Activated CD8-positive, alpha-beta T cell treated with anti-CD3 and anti-CD28 coated beads, Interleukin-2, amount 10 ng/mL, durations not matched to agents 7 days and 5 days (primary cell): Measurements from ENCODE around the gene BBOX1. TPM values are rescaled to one million over a fixed set of nuclear protein-coding genes. Genes with fewer than 3 reads are reported as not detected.

ENCODE experiments used
- ATAC-seq: fragments of 150-1000 bp; cut with Tn5 transposase; one replicate; pipeline ENCODE4 v1.10.0; 2021; ENCODE audit warnings: moderate library complexity
- CTCF ChIA-PET: fragments of 350-600 bp; sonication (Branson Sonifier 250); formaldehyde crosslinking; loops from one replicate; lab custom pipeline; 2021; ENCODE audit warnings: antibody characterized with exemption; lab: Charles Lee
- POLR2A ChIA-PET: fragments of 350-600 bp; sonication (Branson Sonifier 250); formaldehyde crosslinking; loops from one replicate; lab custom pipeline; 2021; ENCODE audit warnings: antibody characterized with exemption; lab: Charles Lee
- DNase-seq: peaks from one replicate; pipeline ENCODE4 v3.0.0-alpha.2; 2020
- H3K27ac Mint-ChIP-seq: one replicate; pipeline ENCODE4 v1.8.0; 2021; ENCODE audit warnings: mild to moderate bottlenecking, mixed read lengths
- H3K27me3 Mint-ChIP-seq: one replicate; pipeline ENCODE4 v1.8.0; 2021; ENCODE audit warnings: low read depth, mixed read lengths
- H3K36me3 Mint-ChIP-seq: one replicate; pipeline ENCODE4 v1.8.0; 2021; ENCODE audit warnings: low read depth, mixed read lengths
- H3K4me1 Mint-ChIP-seq: one replicate; pipeline ENCODE4 v1.8.0; 2021; ENCODE audit warnings: low read depth, mixed read lengths
- H3K4me3 Mint-ChIP-seq: one replicate; pipeline ENCODE4 v1.8.0; 2021; ENCODE audit warnings: mild to moderate bottlenecking, mixed read lengths
- H3K9me3 Mint-ChIP-seq: one replicate; pipeline ENCODE4 v1.8.0; 2022; ENCODE audit warnings: mixed read lengths; ENCODE audit not compliant: insufficient read depth
- total RNA-seq, 2 experiments: library from RNA; stranded (reverse); gene quantifications; one replicate each; pipeline ENCODE4 v1.2.3, GENCODE V29; 2021

The BBOX1 gene
- total RNA-seq, 2 experiments from 2014 or later, result not detected

GRCh38 chr11:27011560-27012233 lies 28.9 kb upstream of the BBOX1 start:
- DNase-seq (no peak), ATAC-seq (no peak)
- no peak overlapping the region for H3K27ac Mint-ChIP-seq
- no peaks in the 10 kb centered on the region for H3K9me3 Mint-ChIP-seq
- no peaks in the 10 kb centered on the region for H3K36me3 Mint-ChIP-seq
- H3K27me3 Mint-ChIP-seq, result no peaks in the 10 kb centered on the region
- ChIA-PET CTCF (no interaction called here), POLR2A (no interaction called here)
- no peaks in the 10 kb centered on the region for H3K4me1 Mint-ChIP-seq
- no peak overlapping the region for H3K4me3 Mint-ChIP-seq

- H3K4me1 Mint-ChIP-seq, result no peaks in the 10 kb centered on the region
- no peak for DNase-seq
- no peaks in the 10 kb centered on the region for H3K36me3 Mint-ChIP-seq
- ChIA-PET CTCF (no interaction called here), POLR2A (no interaction called here)
- no peak overlapping the region for H3K4me3 Mint-ChIP-seq
- H3K27ac Mint-ChIP-seq, result no peak overlapping the region
- H3K9me3 Mint-ChIP-seq, result no peaks in the 10 kb centered on the region
- ATAC-seq, result no peak
- H3K27me3 Mint-ChIP-seq, result no peaks in the 10 kb centered on the region
Observed at GRCh38 chr11:27012234-27012921, 28.2 kb upstream of the BBOX1 start.

- CTCF ChIA-PET, result no interaction called here
- no peaks in the 10 kb centered on the region for H3K27me3 Mint-ChIP-seq
- no peak overlapping the region for H3K4me3 Mint-ChIP-seq
- H3K9me3 Mint-ChIP-seq, result no peaks in the 10 kb centered on the region
- H3K36me3 Mint-ChIP-seq, result no peaks in the 10 kb centered on the region
- DNase-seq (no peak), ATAC-seq (no peak)
- POLR2A ChIA-PET, result no interaction called here
- H3K27ac Mint-ChIP-seq, result no peak overlapping the region
- H3K4me1 Mint-ChIP-seq, result no peaks in the 10 kb centered on the region
Observed at GRCh38 chr11:27013781-27014361, 26.7 kb upstream of the BBOX1 start.

- H3K9me3 Mint-ChIP-seq, result no peaks in the 10 kb centered on the region
- H3K4me3 Mint-ChIP-seq, result no peak overlapping the region
- H3K27ac Mint-ChIP-seq, result no peak overlapping the region
- ATAC-seq (no peak), DNase-seq (no peak)
- ChIA-PET POLR2A (no interaction called here), CTCF (no interaction called here)
- H3K27me3 Mint-ChIP-seq, result no peaks in the 10 kb centered on the region
- no peaks in the 10 kb centered on the region for H3K36me3 Mint-ChIP-seq
- H3K4me1 Mint-ChIP-seq, result no peaks in the 10 kb centered on the region
Observed at GRCh38 chr11:27018902-27019529, 21.6 kb upstream of the BBOX1 start.

GRCh38 chr11:27020751-27021150 lies 19.9 kb upstream of the BBOX1 start:
- no peak for ATAC-seq
- H3K27me3 Mint-ChIP-seq, result no peaks in the 10 kb centered on the region
- H3K4me1 Mint-ChIP-seq, result no peaks in the 10 kb centered on the region
- no peaks in the 10 kb centered on the region for H3K36me3 Mint-ChIP-seq
- ChIA-PET CTCF (no interaction called here), POLR2A (no interaction called here)
- no peaks in the 10 kb centered on the region for H3K9me3 Mint-ChIP-seq
- no peak for DNase-seq
- no peak overlapping the region for H3K27ac Mint-ChIP-seq
- H3K4me3 Mint-ChIP-seq, result no peak overlapping the region

GRCh38 chr11:27022659-27023251 lies 17.9 kb upstream of the BBOX1 start:
- Mint-ChIP-seq H3K27ac (no peak overlapping the region), H3K9me3 (no peaks in the 10 kb centered on the region), H3K36me3 (no peaks in the 10 kb centered on the region), H3K27me3 (no peaks in the 10 kb centered on the region), H3K4me3 (no peak overlapping the region), H3K4me1 (no peaks in the 10 kb centered on the region)
- POLR2A ChIA-PET, result no interaction called here
- CTCF ChIA-PET, result no interaction called here
- no peak for ATAC-seq
- DNase-seq, result no peak

- H3K27ac Mint-ChIP-seq, result no peak overlapping the region
- H3K36me3 Mint-ChIP-seq, result no peaks in the 10 kb centered on the region
- no peaks in the 10 kb centered on the region for H3K27me3 Mint-ChIP-seq
- peaks cover 4% of the 10 kb centered on the region for H3K9me3 Mint-ChIP-seq
- no peak overlapping the region for H3K4me3 Mint-ChIP-seq
- H3K4me1 Mint-ChIP-seq, result no peaks in the 10 kb centered on the region
- POLR2A ChIA-PET, result interaction anchor here (0.6 kb wide), 1 partner anchor 926 kb away, joined by 3 read pairs; no protein-coding TSS in a partner anchor
- CTCF ChIA-PET, result no interaction called here
- DNase-seq (no peak), ATAC-seq (no peak)
Observed at GRCh38 chr11:27024865-27025264, 15.8 kb upstream of the BBOX1 start.

- ChIA-PET POLR2A (interaction anchor here (0.6 kb wide), 1 partner anchor 926 kb away, joined by 3 read pairs; no protein-coding TSS in a partner anchor), CTCF (no interaction called here)
- Mint-ChIP-seq H3K36me3 (no peaks in the 10 kb centered on the region), H3K27me3 (no peaks in the 10 kb centered on the region), H3K9me3 (peaks cover 4% of the 10 kb centered on the region), H3K27ac (no peak overlapping the region), H3K4me3 (no peak overlapping the region), H3K4me1 (no peaks in the 10 kb centered on the region)
- ATAC-seq, result no peak
- no peak for DNase-seq
Observed at GRCh38 chr11:27025312-27025955, 15.2 kb upstream of the BBOX1 start.

- no peaks in the 10 kb centered on the region for H3K4me1 Mint-ChIP-seq
- no peaks in the 10 kb centered on the region for H3K27me3 Mint-ChIP-seq
- ChIA-PET CTCF (no interaction called here), POLR2A (no interaction called here)
- H3K4me3 Mint-ChIP-seq, result no peak overlapping the region
- ATAC-seq, result no peak
- no peak for DNase-seq
- no peaks in the 10 kb centered on the region for H3K36me3 Mint-ChIP-seq
- peaks cover 6% of the 10 kb centered on the region for H3K9me3 Mint-ChIP-seq
- no peak overlapping the region for H3K27ac Mint-ChIP-seq
Observed at GRCh38 chr11:27025957-27026733, 14.5 kb upstream of the BBOX1 start.

- H3K4me1 Mint-ChIP-seq, result no peaks in the 10 kb centered on the region
- CTCF ChIA-PET, result no interaction called here
- ATAC-seq (no peak), DNase-seq (no peak)
- H3K27ac Mint-ChIP-seq, result no peak overlapping the region
- H3K9me3 Mint-ChIP-seq, result peaks cover 11% of the 10 kb centered on the region
- H3K27me3 Mint-ChIP-seq, result no peaks in the 10 kb centered on the region
- H3K36me3 Mint-ChIP-seq, result no peaks in the 10 kb centered on the region
- POLR2A ChIA-PET, result no interaction called here
- H3K4me3 Mint-ChIP-seq, result no peak overlapping the region
Observed at GRCh38 chr11:27028561-27028965, 12.1 kb upstream of the BBOX1 start.

- no peak for DNase-seq
- Mint-ChIP-seq H3K27me3 (no peaks in the 10 kb centered on the region), H3K9me3 (peaks cover 11% of the 10 kb centered on the region), H3K27ac (no peak overlapping the region), H3K36me3 (no peaks in the 10 kb centered on the region), H3K4me1 (no peaks in the 10 kb centered on the region), H3K4me3 (no peak overlapping the region)
- ChIA-PET POLR2A (no interaction called here), CTCF (no interaction called here)
- no peak for ATAC-seq
Observed at GRCh38 chr11:27029966-27030365, 10.6 kb upstream of the BBOX1 start.
